ENCODE data around the gene RHOBTB3.

DNA sequence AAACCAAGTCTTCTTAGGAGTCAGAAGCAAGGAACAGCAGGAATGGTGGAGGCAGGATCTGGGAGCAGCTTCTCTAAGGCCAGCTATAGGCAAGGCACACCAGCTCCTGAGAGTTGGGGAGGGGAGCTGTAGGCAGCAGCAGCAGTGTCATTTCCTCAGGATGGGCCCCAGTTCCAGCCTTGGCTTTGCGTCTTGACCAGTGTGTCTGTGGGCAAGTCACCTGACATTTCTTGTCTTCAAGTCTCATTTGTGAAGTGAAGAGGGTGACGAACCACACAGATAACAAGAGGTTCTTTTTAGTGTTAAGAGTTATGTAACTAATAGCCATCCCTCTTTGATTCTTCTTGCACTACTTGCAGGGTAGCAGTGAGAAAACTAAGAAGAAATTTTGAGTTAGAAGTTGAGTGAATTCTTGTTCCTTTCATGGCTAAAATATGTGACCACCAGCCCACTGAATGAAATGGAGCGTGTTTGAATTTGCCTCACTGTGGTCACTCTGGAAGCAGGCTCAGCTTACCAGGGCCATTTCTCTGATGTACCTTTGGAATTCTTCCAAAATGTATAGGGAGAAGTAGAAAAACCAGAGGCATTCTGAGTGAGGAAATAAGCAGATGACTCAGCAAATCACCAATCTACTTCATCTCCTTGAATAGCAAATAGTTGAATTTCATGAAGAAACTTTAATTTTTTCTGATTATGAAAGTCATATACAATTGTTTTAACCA is 42.4 kb downstream of the RHOBTB3 start:
- TF ChIP-seq POLR2A (IDR thresholded peaks at IDR 0.05) (no peak), CTCF (IDR thresholded peaks at IDR 0.05) (no peak)
